GM23338 (cell line): ENCODE results near the gene ZNF648. TPM values are rescaled to one million over a fixed set of nuclear protein-coding genes. Genes with fewer than 3 reads are reported as not detected.

Experiments used
- ATAC-seq: fragments of 200-7000 bp; cut with Tn5 transposase; 3 replicates; pipeline ENCODE4 v1.9.1; 2020
- DNase-seq: peaks from one replicate; pipeline ENCODE4 v3.0.0-alpha.2; 2015; ENCODE audit warnings: low spot score
- H2AFZ ChIP-seq: fragments of 200-600 bp; sonication (generic); 2 replicates; pipeline ENCODE4 v1.8.0; 2016; ENCODE audit warnings: antibody characterized with exemption, mild to moderate bottlenecking, moderate library complexity
- H3F3A ChIP-seq: fragments of 200-600 bp; sonication (generic); replicated peaks from 2 replicates; pipeline ENCODE4 v1.8.0; 2017; ENCODE audit warnings: antibody characterized with exemption, mixed run types, low read depth
- H3K27ac ChIP-seq: fragments of 200-600 bp; sonication (generic); 2 replicates; pipeline ENCODE4 v1.6.1; 2016; ENCODE audit warnings: low read depth
- H3K27me3 ChIP-seq: fragments of 200-600 bp; sonication (generic); 2 replicates; pipeline ENCODE4 v1.8.0; 2016; ENCODE audit warnings: mild to moderate bottlenecking, mixed run types, moderate library complexity; ENCODE audit not compliant: insufficient read depth
- H3K36me3 ChIP-seq: fragments of 200-600 bp; sonication (generic); 2 replicates; pipeline ENCODE4 v1.8.0; 2016; ENCODE audit warnings: mild to moderate bottlenecking; ENCODE audit not compliant: insufficient read depth
- H3K4me1 ChIP-seq: fragments of 200-600 bp; sonication (generic); 2 replicates; pipeline ENCODE4 v1.8.0; 2016; ENCODE audit warnings: mild to moderate bottlenecking, moderate library complexity; ENCODE audit not compliant: insufficient read depth
- H3K4me2 ChIP-seq: fragments of 200-600 bp; sonication (generic); 2 replicates; pipeline ENCODE4 v1.7.1; 2017; ENCODE audit warnings: mixed run types
- H3K4me3 ChIP-seq: fragments of 200-600 bp; sonication (generic); 2 replicates; pipeline ENCODE4 v1.6.1; 2016; ENCODE audit warnings: mixed run types
- H3K79me2 ChIP-seq: fragments of 200-600 bp; sonication (generic); replicated peaks from 2 replicates; pipeline ENCODE4 v1.8.0; 2017; ENCODE audit warnings: mild to moderate bottlenecking; ENCODE audit not compliant: insufficient read depth
- H3K9me2 ChIP-seq: fragments of 200-600 bp; sonication (generic); 2 replicates; pipeline ENCODE4 v1.8.0; 2017; ENCODE audit not compliant: insufficient read depth
- H4K20me1 ChIP-seq: fragments of 200-600 bp; sonication (generic); replicated peaks from 2 replicates; pipeline ENCODE4 v1.8.0; 2017; ENCODE audit warnings: mild to moderate bottlenecking; ENCODE audit not compliant: insufficient read depth
- H3K27ac Mint-ChIP-seq: 2 replicates; pipeline ENCODE4 v1.8.0; 2020; ENCODE audit warnings: inconsistent platforms, mild to moderate bottlenecking, moderate library complexity, mixed read lengths
- H3K27me3 Mint-ChIP-seq: 3 replicates; pipeline ENCODE4 v1.8.0; 2022; ENCODE audit warnings: low read depth, mild to moderate bottlenecking, moderate library complexity, mixed read lengths, inconsistent platforms; ENCODE audit not compliant: insufficient read depth, poor library complexity
- H3K36me3 Mint-ChIP-seq: 3 replicates; pipeline ENCODE4 v1.8.0; 2021; ENCODE audit warnings: low read depth, mild to moderate bottlenecking, inconsistent platforms, moderate library complexity, mixed read lengths
- H3K4me1 Mint-ChIP-seq: 3 replicates; pipeline ENCODE4 v1.8.0; 2020; ENCODE audit warnings: mild to moderate bottlenecking, inconsistent platforms, mixed read lengths
- H3K4me3 Mint-ChIP-seq: 3 replicates; pipeline ENCODE4 v1.8.0; 2021; ENCODE audit warnings: moderate library complexity, mild to moderate bottlenecking, inconsistent platforms, mixed read lengths
- H3K9me3 Mint-ChIP-seq: 3 replicates; pipeline ENCODE4 v1.8.0; 2020; ENCODE audit warnings: moderate library complexity, mild to moderate bottlenecking, inconsistent platforms, mixed read lengths
- CTCF ChIP-seq, 2 experiments: fragments of 200-600 bp in 1 of 2; sonication (generic) in 1 of 2; conservative IDR thresholded peaks; 2 replicates each; pipeline versions ENCODE4 v1.5.1 to v1.6.1; 2016 to 2017; ENCODE audit warnings: antibody characterized with exemption in 2 of 2, low read depth in 2 of 2, mild to moderate bottlenecking in 2 of 2, moderate library complexity in 1 of 2
- EZH2phosphoT487 ChIP-seq: fragments of 200-600 bp; sonication (generic); IDR thresholded peaks from one replicate; pipeline ENCODE4 v1.8.1; 2018; ENCODE audit warnings: antibody characterized with exemption; ENCODE audit not compliant: unreplicated experiment
- REST ChIP-seq: IDR thresholded peaks from one replicate; pipeline ENCODE4 v1.6.1; 2018; ENCODE audit warnings: antibody characterized with exemption; ENCODE audit not compliant: unreplicated experiment
- ZNF462 ChIP-seq: fragments of 250-450 bp; sonication (Bioruptor Pico); IDR thresholded peaks from 2 replicates; pipeline ENCODE4 v1.5.0; 2020; ENCODE audit warnings: mild to moderate bottlenecking, moderate library complexity
- polyA plus RNA-seq: library from polyadenylated mRNA; unstranded; fragments of >200 nt; fragmentation: Nextera tagmentation; extraction: Ambion mirVana; gene quantifications from 2 replicates; pipeline ENCODE4 v1.2.1, GENCODE V29; 2016
- total RNA-seq: library from RNA; depleted of rRNA; stranded (reverse); fragments of >200 nt; shearing (Covaris generic); gene quantifications from 2 replicates; pipeline ENCODE4 v1.2.3, GENCODE V29; 2014

ZNF648 gene
- total and polyA plus RNA-seq, 2 experiments from 2014 or later, result 0.24 to 1.2 TPM

- H4K20me1 ChIP-seq, result no peaks in the 10 kb centered on the region
- ATAC-seq, result no peak
- no peaks in the 10 kb centered on the region for H3K9me2 ChIP-seq
- H3K36me3 ChIP-seq, result no peaks in the 10 kb centered on the region
- H3F3A ChIP-seq, result no peaks in the 10 kb centered on the region
- Mint-ChIP-seq H3K4me3 (no peak overlapping the region), H3K27ac (no peak overlapping the region), H3K27me3 (peaks cover 11% of the 10 kb centered on the region), H3K9me3 (no peaks in the 10 kb centered on the region), H3K36me3 (no peaks in the 10 kb centered on the region), H3K4me1 (peaks cover 14% of the 10 kb centered on the region)
- H3K4me1 ChIP-seq, result peaks cover 7% of the 10 kb centered on the region; the same call in 1 of the 2 replicates
- no peak overlapping the region for H3K4me3 ChIP-seq
- no peaks in the 10 kb centered on the region for H3K79me2 ChIP-seq
- H3K27ac ChIP-seq, result no peak overlapping the region
- no peaks in the 10 kb centered on the region for H3K27me3 ChIP-seq
- no peak overlapping the region for H2AFZ ChIP-seq
- no peak overlapping the region for H3K4me2 ChIP-seq
- DNase-seq, result no peak
- no peak for TF ChIP-seq ZNF462 (CRISPR knock-in tag)
- TF ChIP-seq REST, result no peak
- TF ChIP-seq EZH2phosphoT487, result no peak
- no peak for TF ChIP-seq CTCF (conservative IDR thresholded peaks at IDR 0.05; ENCODE audit: low read depth in 2 of 2)
Measured at GRCh38 chr1:182085726-182086125, 24.2 kb upstream of the ZNF648 start.
